ENCODE measurements around the gene FANCM.

DNA sequence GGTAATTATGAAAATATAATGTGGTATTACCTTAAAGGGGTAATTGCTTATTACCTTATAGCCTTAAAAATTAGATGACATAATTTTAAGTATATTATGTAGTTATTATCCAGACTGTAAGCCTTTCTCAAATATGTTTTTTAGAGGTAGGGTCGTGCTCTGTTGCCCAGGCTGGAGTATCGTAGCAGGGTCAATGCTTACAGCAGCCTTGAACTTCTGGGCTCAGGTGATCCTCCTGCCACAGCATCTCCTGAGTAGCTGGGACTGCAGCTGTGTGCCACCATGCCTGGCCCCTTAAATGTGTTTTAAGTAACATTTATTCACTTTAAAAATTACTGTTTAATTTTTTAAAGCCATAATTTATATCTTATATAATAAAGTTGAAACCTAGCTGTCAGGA, 41.5 kb upstream of the FANCM start:
- TF ChIP-seq POLR2A (IDR thresholded peaks at IDR 0.05) (no peak), CTCF (IDR thresholded peaks at IDR 0.05) (no peak)

Measured in testis (tissue), 2 donors.